LNCAP (cell line): ENCODE results near the gene FAM117A.
A peak's percentile ranks its signal among the peaks of the same experiment; 100 is the strongest.

ENCODE experiments used
- CTCF ChIP-seq: fragments of 450-650 bp; IDR thresholded peaks from 2 replicates; pipeline ENCODE4 v1.5.1; 2017; ENCODE audit warnings: mild to moderate bottlenecking

FAM117A gene

GRCh38 chr17:49695698-49696232, 68.2 kb downstream of the FAM117A start:
- TF ChIP-seq CTCF: peak; percentile 19; the same call in 1 of the 2 replicates

- TF ChIP-seq CTCF: peak; percentile 93
These were observed 68.9 kb downstream of the FAM117A start for GRCh38 chr17:49694847-49695697.

- TF ChIP-seq CTCF: no peak
These were observed 71.2 kb downstream of the FAM117A start for GRCh38 chr17:49692751-49693150.

GRCh38 chr17:49691677-49692191, 72.2 kb downstream of the FAM117A start:
- no peak for TF ChIP-seq CTCF

- TF ChIP-seq CTCF: no peak
These were observed 72.8 kb downstream of the FAM117A start for GRCh38 chr17:49691086-49691676.

- no peak for TF ChIP-seq CTCF
These were observed 73.7 kb downstream of the FAM117A start for GRCh38 chr17:49690256-49690655.

GRCh38 chr17:49688848-49689247, 75.1 kb downstream of the FAM117A start:
- TF ChIP-seq CTCF: no peak
